ENCODE measurements around the gene SMIM11. TPM values are rescaled to one million over a fixed set of nuclear protein-coding genes. Genes with fewer than 3 reads are reported as not detected.

The SMIM11 gene
- total and polyA plus RNA-seq, 2 of the 4 experiments (the other 2 are of a cell fraction): 3.6 to 8.8 TPM

DNA sequence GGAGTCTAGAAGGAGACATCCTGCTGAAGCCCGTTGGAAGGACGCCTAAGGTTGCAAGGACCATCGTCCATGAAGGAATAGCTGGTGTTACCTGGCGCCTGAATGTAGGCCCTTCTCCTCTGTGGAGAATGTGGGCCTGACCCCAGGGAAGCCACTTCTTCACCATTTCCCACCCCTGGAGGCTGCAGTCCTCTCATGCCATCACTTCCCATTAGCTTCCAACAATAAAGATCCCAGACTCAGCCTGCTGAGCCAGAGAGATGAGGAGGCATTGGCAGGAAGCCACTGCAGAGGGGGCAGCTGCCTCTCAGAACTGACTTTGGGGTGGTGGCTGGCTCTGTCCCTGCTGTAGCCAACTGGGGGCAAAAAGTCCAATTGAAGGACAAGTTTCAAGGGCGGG, 32.8 kb upstream of the SMIM11 start:
- 0 out of 4 replicates have a peak, but pooled peaks cover 0 to 4% of the 10 kb centered on the region in 2 experiments for H3K79me1 ChIP-seq (ENCODE audit: low read depth in 1 of 2, low read length in 2 of 2)
- in situ Hi-C loops (cut with MboI; ENCODE audit: low sequenced_read_pairs) (no loop called here), intact Hi-C loops (cut with micrococcal nuclease) (no loop called here), dilution Hi-C loops (cut with HindIII; ENCODE audit: low sequenced_read_pairs, unreplicated experiment) (no loop called here)
- no peaks in the 10 kb centered on the region for H3K9me3 ChIP-seq (ENCODE audit: control insufficient read depth, insufficient read depth, low read length)
- peaks cover 21% of the 10 kb centered on the region for H3K9me1 ChIP-seq (ENCODE audit: insufficient read depth, low read length)
- H3K4me1 ChIP-seq (ENCODE audit: control insufficient read depth, insufficient read depth, low read length): peaks cover 32% of the 10 kb centered on the region
- H3K23ac ChIP-seq (ENCODE audit: low read depth, low read length): no peak overlapping the region
- no peak overlapping the region for H2BK20ac ChIP-seq (ENCODE audit: low read depth, low read length)
- H3K4me2 ChIP-seq (ENCODE audit: low read depth, low read length): no peak overlapping the region
- H2AK5ac ChIP-seq (ENCODE audit: low read depth, low read length): peak overlapping the region; percentile 23
- 0 out of 2 replicates have a peak overlapping the region, but pooled peaks have one; percentile 11 for H4K91ac ChIP-seq (ENCODE audit: insufficient read depth, low read depth, low read length)
- H3K14ac ChIP-seq (replicated peaks; ENCODE audit: low read depth, low read length): no peak overlapping the region
- DNase-seq: no peak
- peak overlapping the region; percentile 53; the same call in 1 of the 3 replicates for H2BK15ac ChIP-seq (ENCODE audit: low read depth, low read length)
- H2BK120ac ChIP-seq (ENCODE audit: low read depth, low read length): no peak overlapping the region
- no peak overlapping the region for H4K8ac ChIP-seq (ENCODE audit: low read depth in 2 of 2, low read length in 2 of 2)
- H4K5ac ChIP-seq (ENCODE audit: low read depth, low read length): no peak overlapping the region
- H3K27me3 ChIP-seq (ENCODE audit: control insufficient read depth, insufficient read depth, low read length): no peaks in the 10 kb centered on the region; the same call in 1 of the 2 replicates
- ATAC-seq (ENCODE audit: low read depth): no peak
- ChIA-PET CTCF (interaction anchor here (1.0 kb wide), 1 partner anchor 121 kb away, joined by 3 read pairs; no protein-coding TSS in a partner anchor), POLR2A (ENCODE audit: unreplicated experiment) (no interaction called here)
- no peak overlapping the region for H3K18ac ChIP-seq (ENCODE audit: low read depth, low read length)
- no peak overlapping the region for H3K9ac ChIP-seq (ENCODE audit: low read depth, low read length)
- TF ChIP-seq, protein P1, sequence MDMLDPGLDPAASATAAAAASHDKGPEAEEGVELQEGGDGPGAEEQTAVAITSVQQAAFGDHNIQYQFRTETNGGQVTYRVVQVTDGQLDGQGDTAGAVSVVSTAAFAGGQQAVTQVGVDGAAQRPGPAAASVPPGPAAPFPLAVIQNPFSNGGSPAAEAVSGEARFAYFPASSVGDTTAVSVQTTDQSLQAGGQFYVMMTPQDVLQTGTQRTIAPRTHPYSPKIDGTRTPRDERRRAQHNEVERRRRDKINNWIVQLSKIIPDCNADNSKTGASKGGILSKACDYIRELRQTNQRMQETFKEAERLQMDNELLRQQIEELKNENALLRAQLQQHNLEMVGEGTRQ (IDR thresholded peaks at IDR 0.05; ENCODE audit: low read depth, low read length): no peak
- no peak for TF ChIP-seq POLR2A (IDR thresholded peaks at IDR 0.05; ENCODE audit: low read depth, low read length)
- no peak for TF ChIP-seq MAFK (IDR thresholded peaks at IDR 0.05; ENCODE audit: low read depth, low read length)
- no peak overlapping the region for H3K27ac ChIP-seq (ENCODE audit: insufficient read depth, low read length)
- no peak overlapping the region for H3K56ac ChIP-seq (ENCODE audit: extremely low read depth, insufficient read depth, low read length)
- 100% methylated on average over 2 of the region's 5 CpGs; no CpG with 5 or more reads in 1 of the 2 experiments for WGBS, 2 experiments (ENCODE audit: extremely low coverage in 2 of 2, insufficient read length in 1 of 2)
- BruUV-seq (replicated peaks): no TSS peak
- H3K36me3 ChIP-seq (ENCODE audit: control insufficient read depth, insufficient read depth, low read length): no peaks in the 10 kb centered on the region
- no peaks in the 10 kb centered on the region for H4K20me1 ChIP-seq (ENCODE audit: insufficient read depth, low read length)
- no peak overlapping the region for H3K4me3 ChIP-seq (ENCODE audit: insufficient read depth, low read depth, low read length)
- H2BK5ac ChIP-seq (ENCODE audit: low read depth, low read length, poor library complexity, severe bottlenecking): no peak overlapping the region
- no peak overlapping the region for H2AFZ ChIP-seq (replicated peaks; ENCODE audit: low read length, poor library complexity)
- no peak overlapping the region for H3K4ac ChIP-seq (ENCODE audit: low read depth, low read length)
- no peak overlapping the region for H2AK9ac ChIP-seq (replicated peaks; ENCODE audit: low read depth, low read length, poor library complexity)

Data from IMR-90 (cell line).